ENCODE results near the gene RNU5D-1.
"Not testable (repeated sequence)": the region's sequence is repeated elsewhere in the genome, so short reads cannot be mapped to it uniquely, and the experiment has no call there.

Gene RNU5D-1

GRCh38 chr1:44730741-44731512 is at the start of gene RNU5D-1:
TSS of gene RNU5D-1 (minus strand) at chr1:44731170.
- H3K4me1 Mint-ChIP-seq = peaks cover 41% of the 10 kb centered on the region
- no peaks in the 10 kb centered on the region for H3K9me3 Mint-ChIP-seq
- H3K4me3 Mint-ChIP-seq = peak within 1 kb of the TSS; percentile 63
- peak within 1 kb of the TSS; percentile 100 for H3K27ac Mint-ChIP-seq
- ATAC-seq = peak; percentile 94
- DNase-seq = peak; percentile 96
- H3K27me3 Mint-ChIP-seq = peaks cover 3% of the 10 kb centered on the region
- peaks cover 5% of the 10 kb centered on the region for H3K36me3 Mint-ChIP-seq (ENCODE audit: low read depth)

GRCh38 chr1:44780583-44781121 is 49.7 kb upstream of the RNU5D-1 start:
- Mint-ChIP-seq H3K36me3 (ENCODE audit: low read depth) (peaks cover 63% of the 10 kb centered on the region), H3K9me3 (no peaks in the 10 kb centered on the region), H3K27me3 (no peaks in the 10 kb centered on the region), H3K4me1 (peaks cover 54% of the 10 kb centered on the region), H3K27ac (no peak overlapping the region), H3K4me3 (peak overlapping the region; percentile 29)
- no peak for DNase-seq
- no peak for ATAC-seq

- Mint-ChIP-seq H3K9me3 (no peaks in the 10 kb centered on the region), H3K4me1 (peaks cover 48% of the 10 kb centered on the region), H3K4me3 (peak overlapping the region; percentile 94), H3K27ac (peak overlapping the region; percentile 95), H3K27me3 (no peaks in the 10 kb centered on the region), H3K36me3 (ENCODE audit: low read depth) (peaks cover 70% of the 10 kb centered on the region)
- ATAC-seq (no peak), DNase-seq (no peak)
Observed at GRCh38 chr1:44778705-44779576, 48.0 kb upstream of the RNU5D-1 start.

GRCh38 chr1:44777969-44778635 is 47.1 kb upstream of the RNU5D-1 start:
- peaks cover 42% of the 10 kb centered on the region for H3K4me1 Mint-ChIP-seq
- peak overlapping the region; percentile 94 for H3K4me3 Mint-ChIP-seq
- H3K27ac Mint-ChIP-seq = peak overlapping the region; percentile 95
- peaks cover 70% of the 10 kb centered on the region for H3K36me3 Mint-ChIP-seq (ENCODE audit: low read depth)
- H3K9me3 Mint-ChIP-seq = no peaks in the 10 kb centered on the region
- ATAC-seq (no peak), DNase-seq (no peak)
- H3K27me3 Mint-ChIP-seq = no peaks in the 10 kb centered on the region

- no peaks in the 10 kb centered on the region for H3K9me3 Mint-ChIP-seq
- DNase-seq (no peak), ATAC-seq (no peak)
- H3K27ac Mint-ChIP-seq = peak overlapping the region; percentile 95
- peak overlapping the region; percentile 94 for H3K4me3 Mint-ChIP-seq
- peaks cover 39% of the 10 kb centered on the region for H3K4me1 Mint-ChIP-seq
- H3K27me3 Mint-ChIP-seq = no peaks in the 10 kb centered on the region
- peaks cover 68% of the 10 kb centered on the region for H3K36me3 Mint-ChIP-seq (ENCODE audit: low read depth)
Observed at GRCh38 chr1:44777547-44777946, 46.6 kb upstream of the RNU5D-1 start.

- ATAC-seq (no peak), DNase-seq (no peak)
- peak overlapping the region; percentile 94 for H3K4me3 Mint-ChIP-seq
- H3K27me3 Mint-ChIP-seq = no peaks in the 10 kb centered on the region
- H3K4me1 Mint-ChIP-seq = peaks cover 36% of the 10 kb centered on the region
- peak overlapping the region; percentile 95 for H3K27ac Mint-ChIP-seq
- H3K36me3 Mint-ChIP-seq (ENCODE audit: low read depth) = peaks cover 68% of the 10 kb centered on the region
- no peaks in the 10 kb centered on the region for H3K9me3 Mint-ChIP-seq
Observed at GRCh38 chr1:44776730-44777068, 45.7 kb upstream of the RNU5D-1 start.

GRCh38 chr1:44775930-44776729 is 45.2 kb upstream of the RNU5D-1 start:
- Mint-ChIP-seq H3K27ac (peak overlapping the region; percentile 95), H3K4me1 (peaks cover 36% of the 10 kb centered on the region), H3K9me3 (no peaks in the 10 kb centered on the region), H3K27me3 (no peaks in the 10 kb centered on the region), H3K4me3 (peak overlapping the region; percentile 94), H3K36me3 (ENCODE audit: low read depth) (peaks cover 62% of the 10 kb centered on the region)
- DNase-seq (peak; percentile 46), ATAC-seq (no peak)

- peak; percentile 91 for DNase-seq
- Mint-ChIP-seq H3K4me3 (peak within 1 kb of the TSS; percentile 94), H3K27ac (peak within 1 kb of the TSS; percentile 95), H3K9me3 (no peaks in the 10 kb centered on the region), H3K27me3 (no peaks in the 10 kb centered on the region), H3K4me1 (peaks cover 31% of the 10 kb centered on the region), H3K36me3 (ENCODE audit: low read depth) (peaks cover 54% of the 10 kb centered on the region)
- peak; percentile 71 for ATAC-seq
Observed at GRCh38 chr1:44775078-44775929, 44.3 kb upstream of the RNU5D-1 start, which contains the start of gene RPS8. TSS of gene RPS8 (plus strand) at chr1:44775540. CDS start at chr1:44775597, 57 bp downstream.

- H3K36me3 Mint-ChIP-seq (ENCODE audit: low read depth) = peaks cover 37% of the 10 kb centered on the region
- H3K4me1 Mint-ChIP-seq, H3K27ac Mint-ChIP-seq, DNase-seq, H3K4me3 Mint-ChIP-seq, H3K9me3 Mint-ChIP-seq, H3K27me3 Mint-ChIP-seq, ATAC-seq: not testable (repeated sequence)
Observed at GRCh38 chr1:44766421-44766820, 35.5 kb upstream of the RNU5D-1 start.

- no peak for ATAC-seq
Observed at GRCh38 chr1:44760876-44761275, 29.9 kb upstream of the RNU5D-1 start.

GRCh38 chr1:44759077-44759476 is 28.1 kb upstream of the RNU5D-1 start:
- ATAC-seq (no peak), DNase-seq (no peak)

More at GRCh38 chr1:44760876-44761275, 29.9 kb upstream of the RNU5D-1 start:
- Mint-ChIP-seq H3K36me3 (ENCODE audit: low read depth) (peaks cover 59% of the 10 kb centered on the region), H3K4me3 (no peak overlapping the region), H3K4me1 (no peaks in the 10 kb centered on the region), H3K27ac (no peak overlapping the region), H3K27me3 (no peaks in the 10 kb centered on the region), H3K9me3 (no peaks in the 10 kb centered on the region)
- no peak for DNase-seq

GRCh38 chr1:44757420-44757819 is 26.4 kb upstream of the RNU5D-1 start:
- H3K4me1 Mint-ChIP-seq = peaks cover 8% of the 10 kb centered on the region
- no peak overlapping the region for H3K27ac Mint-ChIP-seq
- peaks cover 70% of the 10 kb centered on the region for H3K36me3 Mint-ChIP-seq (ENCODE audit: low read depth)
- no peak overlapping the region for H3K4me3 Mint-ChIP-seq
- DNase-seq = no peak
- H3K27me3 Mint-ChIP-seq = no peaks in the 10 kb centered on the region
- H3K9me3 Mint-ChIP-seq = no peaks in the 10 kb centered on the region
- ATAC-seq = no peak

More at GRCh38 chr1:44759077-44759476, 28.1 kb upstream of the RNU5D-1 start:
- Mint-ChIP-seq H3K27ac (no peak overlapping the region), H3K4me3 (no peak overlapping the region), H3K9me3 (no peaks in the 10 kb centered on the region), H3K27me3 (no peaks in the 10 kb centered on the region), H3K36me3 (ENCODE audit: low read depth) (peaks cover 68% of the 10 kb centered on the region), H3K4me1 (no peaks in the 10 kb centered on the region)

GRCh38 chr1:44747878-44748277 is 16.9 kb upstream of the RNU5D-1 start:
- H3K4me1 Mint-ChIP-seq = peaks cover 10% of the 10 kb centered on the region
- no peak overlapping the region for H3K27ac Mint-ChIP-seq
- H3K9me3 Mint-ChIP-seq = no peaks in the 10 kb centered on the region
- ATAC-seq (no peak), DNase-seq (no peak)
- H3K27me3 Mint-ChIP-seq = no peaks in the 10 kb centered on the region
- H3K4me3 Mint-ChIP-seq = no peak overlapping the region
- peaks cover 53% of the 10 kb centered on the region for H3K36me3 Mint-ChIP-seq (ENCODE audit: low read depth)

Data from activated naive CD8-positive, alpha-beta T cell treated with anti-CD3 and anti-CD28 coated beads, Interleukin-2, amount 50 U/mL, for 24 hours (primary cell).